IMR-90 (cell line): Measurements from ENCODE around the gene WDR48. TPM values are rescaled to one million over a fixed set of nuclear protein-coding genes. Genes with fewer than 3 reads are reported as not detected.
A peak's percentile ranks its signal among the peaks of the same experiment; 100 is the strongest.

Source experiments
- ATAC-seq: fragments of 200-7000 bp; cut with Tn5 transposase; 2 replicates; pipeline ENCODE4 v1.9.1; 2020; ENCODE audit warnings: low read depth, mild to moderate bottlenecking, moderate library complexity
- BruUV-seq: library from RNA; stranded (reverse); fragments of 400-500 nt; replicated peaks from 2 replicates; lab custom pipeline; 2021; lab: Mats Ljungman, UMichigan
- CTCF ChIA-PET: fragments of 300-600 bp; formaldehyde crosslinking; extraction: SDS; loops from one replicate; lab custom pipeline; 2021; ENCODE audit warnings: antibody characterized with exemption; lab: Yijun Ruan, JAX
- POLR2A ChIA-PET: fragments of 300-600 bp; sonication (Branson Sonifier 250); formaldehyde crosslinking; loops from one replicate; lab custom pipeline; 2022; ENCODE audit warnings: antibody characterized with exemption; ENCODE audit not compliant: unreplicated experiment; lab: Charles Lee
- DNase-seq: peaks from one replicate; pipeline ENCODE4 v3.0.0; 2013
- H2AFZ ChIP-seq: replicated peaks from 2 replicates; pipeline ENCODE3; 2013; ENCODE audit warnings: low read length, mild to moderate bottlenecking; ENCODE audit not compliant: poor library complexity
- H2AK5ac ChIP-seq: 2 replicates; pipeline ENCODE4 v1.6.1; 2013; ENCODE audit warnings: low read depth, low read length, inconsistent platforms
- H2AK9ac ChIP-seq: replicated peaks from 2 replicates; pipeline ENCODE3; 2013; ENCODE audit warnings: mild to moderate bottlenecking, low read depth, low read length, moderate library complexity; ENCODE audit not compliant: poor library complexity
- H2BK120ac ChIP-seq: 2 replicates; pipeline ENCODE4 v1.6.1; 2013; ENCODE audit warnings: low read depth, low read length, inconsistent platforms
- H2BK15ac ChIP-seq: 3 replicates; pipeline ENCODE4 v1.6.1; 2013; ENCODE audit warnings: low read depth, low read length, inconsistent platforms
- H2BK20ac ChIP-seq: 2 replicates; pipeline ENCODE4 v1.6.1; 2013; ENCODE audit warnings: low read depth, mild to moderate bottlenecking, inconsistent platforms, low read length, moderate library complexity
- H2BK5ac ChIP-seq: 2 replicates; pipeline ENCODE4 v1.6.1; 2013; ENCODE audit warnings: mild to moderate bottlenecking, low read depth, low read length, inconsistent platforms; ENCODE audit not compliant: poor library complexity, severe bottlenecking
- H3K14ac ChIP-seq: replicated peaks from 2 replicates; pipeline ENCODE4 v1.6.1; 2013; ENCODE audit warnings: low read depth, low read length, inconsistent platforms
- H3K18ac ChIP-seq: 2 replicates; pipeline ENCODE4 v1.6.1; 2013; ENCODE audit warnings: low read depth, low read length, control low read depth
- H3K23ac ChIP-seq: 2 replicates; pipeline ENCODE4 v1.6.1; 2013; ENCODE audit warnings: low read depth, low read length, inconsistent platforms
- H3K27ac ChIP-seq: 2 replicates; pipeline ENCODE4 v1.5.1; 2013; ENCODE audit warnings: mild to moderate bottlenecking, control low read depth, low read length; ENCODE audit not compliant: insufficient read depth
- H3K27me3 ChIP-seq: 2 replicates; pipeline ENCODE4 v1.6.1; 2013; ENCODE audit warnings: low read length; ENCODE audit not compliant: control insufficient read depth, insufficient read depth
- H3K36me3 ChIP-seq: 2 replicates; pipeline ENCODE4 v1.6.1; 2013; ENCODE audit warnings: low read length, mixed read lengths; ENCODE audit not compliant: control insufficient read depth, insufficient read depth
- H3K4ac ChIP-seq: 2 replicates; pipeline ENCODE4 v1.6.1; 2013; ENCODE audit warnings: low read depth, low read length, inconsistent platforms
- H3K4me1 ChIP-seq: 2 replicates; pipeline ENCODE4 v1.6.1; 2013; ENCODE audit warnings: low read length, mixed read lengths; ENCODE audit not compliant: control insufficient read depth, insufficient read depth
- H3K4me2 ChIP-seq: 2 replicates; pipeline ENCODE4 v1.6.1; 2013; ENCODE audit warnings: low read depth, mild to moderate bottlenecking, control low read depth, low read length, moderate library complexity
- H3K4me3 ChIP-seq: 2 replicates; pipeline ENCODE4 v1.5.1; 2013; ENCODE audit warnings: low read depth, mild to moderate bottlenecking, control low read depth, low read length, moderate library complexity; ENCODE audit not compliant: insufficient read depth
- H3K56ac ChIP-seq: 2 replicates; pipeline ENCODE4 v1.6.1; 2013; ENCODE audit warnings: low read length, inconsistent platforms; ENCODE audit not compliant: insufficient read depth; ENCODE audit errors: extremely low read depth
- H3K79me1 ChIP-seq, 2 experiments: 2 replicates each; pipeline ENCODE4 v1.6.1; 2013; ENCODE audit warnings: low read length in 2 of 2, inconsistent platforms in 1 of 2, low read depth in 1 of 2
- H3K9ac ChIP-seq: 2 replicates; pipeline ENCODE4 v1.6.1; 2013; ENCODE audit warnings: low read depth, low read length, control low read depth
- H3K9me1 ChIP-seq: 2 replicates; pipeline ENCODE4 v1.6.1; 2013; ENCODE audit warnings: low read length, inconsistent platforms; ENCODE audit not compliant: insufficient read depth
- H3K9me3 ChIP-seq: 2 replicates; pipeline ENCODE4 v1.6.1; 2013; ENCODE audit warnings: low read length; ENCODE audit not compliant: control insufficient read depth, insufficient read depth
- H4K20me1 ChIP-seq: 2 replicates; pipeline ENCODE4 v1.6.1; 2013; ENCODE audit warnings: low read length, inconsistent platforms; ENCODE audit not compliant: insufficient read depth
- H4K5ac ChIP-seq: 2 replicates; pipeline ENCODE4 v1.6.1; 2013; ENCODE audit warnings: mild to moderate bottlenecking, low read depth, low read length, control low read depth
- H4K8ac ChIP-seq, 2 experiments: 2 replicates each; pipeline ENCODE4 v1.6.1; 2013; ENCODE audit warnings: low read depth in 2 of 2, low read length in 2 of 2, control low read depth in 1 of 2, inconsistent platforms in 1 of 2
- H4K91ac ChIP-seq: 2 replicates; pipeline ENCODE4 v1.6.1; 2013; ENCODE audit warnings: low read depth, low read length, inconsistent platforms; ENCODE audit not compliant: insufficient read depth
- BHLHE40 ChIP-seq: fragments of 150-350 bp; IDR thresholded peaks from 2 replicates; pipeline ENCODE4 v1.6.1; 2016; ENCODE audit warnings: mild to moderate bottlenecking, low read depth, low read length
- CEBPB ChIP-seq: IDR thresholded peaks from 2 replicates; pipeline ENCODE4 v1.6.1; 2012; ENCODE audit warnings: low read depth, low read length, improper control_type of control experiment
- CHD1 ChIP-seq: IDR thresholded peaks from 2 replicates; pipeline ENCODE4 v1.6.1; 2012; ENCODE audit warnings: low read depth, low read length, improper control_type of control experiment
- ELK1 ChIP-seq: fragments of 150-350 bp; IDR thresholded peaks from 2 replicates; pipeline ENCODE4 v1.6.1; 2016; ENCODE audit warnings: low read depth, mild to moderate bottlenecking, low read length, moderate library complexity, borderline replicate concordance
- MAFK ChIP-seq: IDR thresholded peaks from 2 replicates; pipeline ENCODE4 v1.6.1; 2012; ENCODE audit warnings: low read depth, low read length, improper control_type of control experiment
- MAZ ChIP-seq: IDR thresholded peaks from 2 replicates; pipeline ENCODE4 v1.6.1; 2012; ENCODE audit warnings: low read depth, mild to moderate bottlenecking, low read length, improper control_type of control experiment, moderate library complexity, borderline replicate concordance
- MXI1 ChIP-seq: IDR thresholded peaks from 2 replicates; pipeline ENCODE4 v1.6.1; 2012; ENCODE audit warnings: low read depth, mild to moderate bottlenecking, low read length, moderate library complexity, borderline replicate concordance
- NFE2L2 ChIP-seq: fragments of 150-350 bp; IDR thresholded peaks from 2 replicates; pipeline ENCODE4 v1.6.1; 2016; ENCODE audit warnings: low read depth, mild to moderate bottlenecking, low read length
- RAD21 ChIP-seq: IDR thresholded peaks from 2 replicates; pipeline ENCODE4 v1.6.1; 2012; ENCODE audit warnings: low read length, improper control_type of control experiment
- RCOR1 ChIP-seq: IDR thresholded peaks from 2 replicates; pipeline ENCODE4 v1.6.1; 2012; ENCODE audit warnings: mild to moderate bottlenecking, low read length, improper control_type of control experiment; ENCODE audit not compliant: insufficient replicate concordance
- RFX5 ChIP-seq: IDR thresholded peaks from 2 replicates; pipeline ENCODE4 v1.8.0; 2012; ENCODE audit warnings: low read depth, mild to moderate bottlenecking, low read length, moderate library complexity
- SMC3 ChIP-seq: fragments of 150-350 bp; IDR thresholded peaks from 2 replicates; pipeline ENCODE4 v1.6.1; 2016; ENCODE audit warnings: low read depth, mild to moderate bottlenecking, antibody characterized with exemption, low read length, moderate library complexity
- WGBS, 2 experiments: methylation state at CpG; one replicate each; pipeline versions ENCODE4 v1.1.5 to v1.1.7; 2013; ENCODE audit warnings: missing lambda C conversion rate in 2 of 2; ENCODE audit not compliant: insufficient read length in 1 of 2; ENCODE audit errors: extremely low coverage in 2 of 2; 5-methylcytosine and 5-hydroxymethylcytosine counted together
- dilution Hi-C: fragments of 300-500 bp; cut with HindIII; formaldehyde crosslinking; loops from one replicate; pipeline ENCODE4 v1.14.3; 2018; ENCODE audit warnings: low sequenced_read_pairs; ENCODE audit not compliant: unreplicated experiment
- in situ Hi-C: fragments of 300-500 bp; cut with MboI; formaldehyde crosslinking; loops from 3 replicates; pipeline ENCODE4 v1.14.3; 2019; ENCODE audit warnings: low sequenced_read_pairs, inconsistent platforms, mixed read lengths
- intact Hi-C: fragments of 100-400 bp; cut with micrococcal nuclease; formaldehyde crosslinking; loops from 2 replicates; pipeline ENCODE4 v1.10.0; 2022
- polyA plus RNA-seq, 3 experiments: library from polyadenylated mRNA; depleted of rRNA; stranded (reverse); fragments of >200 nt; gene quantifications; 2 replicates each; pipeline ENCODE4 v1.2.3, GENCODE V29; 2012; ENCODE audit warnings: low replicate concordance in 1 of 3
- total RNA-seq: library from RNA; depleted of rRNA; stranded (reverse); fragments of >200 nt; gene quantifications from 2 replicates; pipeline ENCODE4 v1.2.3, GENCODE V29; 2012
- TF ChIP-seq, protein P1 (sequence below): fragments of 150-350 bp; IDR thresholded peaks from 2 replicates; pipeline ENCODE4 v1.6.1; 2017; ENCODE audit warnings: mild to moderate bottlenecking, antibody characterized with exemption, low read length, low read depth
- TF ChIP-seq, protein P2 (sequence below): conservative IDR thresholded peaks from 2 replicates; pipeline ENCODE4 v1.5.1; 2012; ENCODE audit warnings: mild to moderate bottlenecking, low read depth, low read length, improper control_type of control experiment

WDR48 gene
- total and polyA plus RNA-seq, 2 of the 4 experiments (the other 2 are of a cell fraction): 14.4 to 41.2 TPM

DNA sequence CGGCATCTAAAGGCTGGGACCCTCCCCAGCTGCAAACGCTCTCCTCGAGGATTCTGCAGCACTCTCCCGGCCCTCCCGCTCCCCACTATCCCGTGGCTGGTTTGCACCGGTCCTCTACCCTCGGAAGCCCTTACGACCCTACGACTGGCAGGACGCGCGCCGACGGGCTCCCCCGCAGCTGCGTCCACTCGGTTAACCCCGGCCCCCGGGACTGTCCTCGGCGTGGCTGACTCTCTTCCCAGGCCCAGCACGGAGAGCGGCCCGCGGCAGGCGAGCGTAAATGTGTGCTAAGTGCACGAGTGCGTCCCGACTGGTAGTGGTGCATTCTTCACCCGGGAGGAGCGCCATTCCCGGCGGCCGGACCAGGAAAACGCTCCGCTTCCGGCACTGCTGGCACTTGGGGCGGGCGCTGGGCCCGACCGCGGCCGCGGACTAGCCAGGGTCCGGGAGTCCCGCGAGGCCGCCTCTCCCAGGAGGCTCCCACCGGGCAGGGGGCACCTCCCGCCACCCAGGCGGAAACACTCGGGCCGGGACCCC is 55.1 kb downstream of the WDR48 start:
- Histone ChIP-seq H2AK9ac (peak overlapping the region; percentile 87), H3K27ac (peak overlapping the region; percentile 81), H3K4ac (peak overlapping the region; percentile 52; the same call in 1 of the 2 replicates), H4K8ac (peak overlapping the region in 1 of 2 experiments; percentile 6; a peak in 1 of 4 replicates), H3K4me2 (peak overlapping the region; percentile 82), H2BK20ac (no peak overlapping the region), H2BK15ac (no peak overlapping the region), H4K5ac (no peak overlapping the region), H4K20me1 (peaks cover 44% of the 10 kb centered on the region), H3K14ac (peak overlapping the region; percentile 75), H3K9me1 (peaks cover 8% of the 10 kb centered on the region), H3K4me1 (peaks cover 4% of the 10 kb centered on the region; the same call in 1 of the 2 replicates), H4K91ac (peak overlapping the region; percentile 6; the same call in 1 of the 2 replicates), H3K23ac (peak overlapping the region; percentile 85), H3K36me3 (no peaks in the 10 kb centered on the region), H2BK5ac (peak overlapping the region; percentile 74), H3K9ac (peak overlapping the region; percentile 84), H2AFZ (peak overlapping the region; percentile 99), H3K18ac (no peak overlapping the region), H2BK120ac (no peak overlapping the region; the same call in none of the 2 replicates), H3K79me1 (peaks cover 8 to 49% of the 10 kb centered on the region in 2 experiments; a peak in 3 of 4 replicates), H3K9me3 (no peaks in the 10 kb centered on the region), H3K27me3 (no peaks in the 10 kb centered on the region), H3K56ac (peak overlapping the region; percentile 43), H2AK5ac (no peak overlapping the region), H3K4me3 (peak overlapping the region; percentile 67)
- ATAC-seq (peak; percentile 71), DNase-seq (peak; percentile 50)
- CTCF ChIA-PET: interaction anchor here (1.0 to 1.4 kb wide), 3 partner anchors 15 to 181 kb away, joined by 3 to 10 read pairs (median 4); no protein-coding TSS in a partner anchor
- in situ Hi-C loops (no loop called here), dilution Hi-C loops (no loop called here), intact Hi-C loops (loop anchor here (1.0 to 5.0 kb wide), 5 partner anchors 44 to 275 kb away; partner anchors contain the start of gene SLC25A38)
- POLR2A ChIA-PET: interaction anchor here (0.5 kb wide), 1 partner anchor 212 kb away, joined by 10 read pairs; no protein-coding TSS in a partner anchor
- BruUV-seq: no TSS peak
- WGBS, 2 experiments: 0% methylated on average over 43 of the region's 55 CpGs; no CpG with 5 or more reads in 1 of the 2 experiments
- TF ChIP-seq RCOR1: no peak
- TF ChIP-seq MAFK: no peak
- TF ChIP-seq, protein P1, sequence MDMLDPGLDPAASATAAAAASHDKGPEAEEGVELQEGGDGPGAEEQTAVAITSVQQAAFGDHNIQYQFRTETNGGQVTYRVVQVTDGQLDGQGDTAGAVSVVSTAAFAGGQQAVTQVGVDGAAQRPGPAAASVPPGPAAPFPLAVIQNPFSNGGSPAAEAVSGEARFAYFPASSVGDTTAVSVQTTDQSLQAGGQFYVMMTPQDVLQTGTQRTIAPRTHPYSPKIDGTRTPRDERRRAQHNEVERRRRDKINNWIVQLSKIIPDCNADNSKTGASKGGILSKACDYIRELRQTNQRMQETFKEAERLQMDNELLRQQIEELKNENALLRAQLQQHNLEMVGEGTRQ: no peak
- no peak for TF ChIP-seq MAZ
- TF ChIP-seq BHLHE40: no peak
- TF ChIP-seq RAD21: no peak
- peak; percentile 55; the same call in 1 of the 2 replicates for TF ChIP-seq MXI1
- TF ChIP-seq RFX5: no peak
- TF ChIP-seq CEBPB: no peak
- no peak for TF ChIP-seq CHD1
- TF ChIP-seq ELK1: no peak
- TF ChIP-seq, protein P2, sequence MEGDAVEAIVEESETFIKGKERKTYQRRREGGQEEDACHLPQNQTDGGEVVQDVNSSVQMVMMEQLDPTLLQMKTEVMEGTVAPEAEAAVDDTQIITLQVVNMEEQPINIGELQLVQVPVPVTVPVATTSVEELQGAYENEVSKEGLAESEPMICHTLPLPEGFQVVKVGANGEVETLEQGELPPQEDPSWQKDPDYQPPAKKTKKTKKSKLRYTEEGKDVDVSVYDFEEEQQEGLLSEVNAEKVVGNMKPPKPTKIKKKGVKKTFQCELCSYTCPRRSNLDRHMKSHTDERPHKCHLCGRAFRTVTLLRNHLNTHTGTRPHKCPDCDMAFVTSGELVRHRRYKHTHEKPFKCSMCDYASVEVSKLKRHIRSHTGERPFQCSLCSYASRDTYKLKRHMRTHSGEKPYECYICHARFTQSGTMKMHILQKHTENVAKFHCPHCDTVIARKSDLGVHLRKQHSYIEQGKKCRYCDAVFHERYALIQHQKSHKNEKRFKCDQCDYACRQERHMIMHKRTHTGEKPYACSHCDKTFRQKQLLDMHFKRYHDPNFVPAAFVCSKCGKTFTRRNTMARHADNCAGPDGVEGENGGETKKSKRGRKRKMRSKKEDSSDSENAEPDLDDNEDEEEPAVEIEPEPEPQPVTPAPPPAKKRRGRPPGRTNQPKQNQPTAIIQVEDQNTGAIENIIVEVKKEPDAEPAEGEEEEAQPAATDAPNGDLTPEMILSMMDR: 0 out of 2 replicates have a peak, but pooled peaks have one; percentile 9
- TF ChIP-seq NFE2L2: no peak
- no peak for TF ChIP-seq SMC3
